ENCODE results near the gene PNLDC1. TPM values are rescaled to one million over a fixed set of nuclear protein-coding genes. Genes with fewer than 3 reads are reported as not detected.
"Not testable (repeated sequence)": the region's sequence is repeated elsewhere in the genome, so short reads cannot be mapped to it uniquely, and the experiment has no call there.

Gene PNLDC1
- total and polyA plus RNA-seq, 5 donors: 0.24 to 0.43 (median 0.31) TPM; not detected in 2

- H3K4me3 ChIP-seq (ENCODE audit: low read length): peak overlapping the region; percentile 40
- WGBS: 58% methylated on average over 29 of the region's 29 CpGs
- H3K27me3 ChIP-seq (ENCODE audit: control insufficient read depth, insufficient read depth): no peaks in the 10 kb centered on the region
- H3K4me1 ChIP-seq (ENCODE audit: control insufficient read depth, insufficient read depth, low read length): no peaks in the 10 kb centered on the region
- intact Hi-C loops (cut with DNase I): no loop called here
- H3K9me3 ChIP-seq (ENCODE audit: control insufficient read depth, low read length): no peaks in the 10 kb centered on the region
- DNase-seq (peak; percentile 51 to 83 (median 59)), ATAC-seq (peak; percentile 63 to 64)
- H3K27ac ChIP-seq (ENCODE audit: low read length): peak overlapping the region; percentile 75
These were observed 36.8 kb downstream of the PNLDC1 start for GRCh38 chr6:159836718-159837490.

- no peak for ATAC-seq
- H3K27ac ChIP-seq (ENCODE audit: low read length): no peak overlapping the region
- intact Hi-C loops (cut with DNase I): no loop called here
- no peaks in the 10 kb centered on the region for H3K9me3 ChIP-seq (ENCODE audit: control insufficient read depth, low read length)
- no peak overlapping the region for H3K4me3 ChIP-seq (ENCODE audit: low read length)
- no peaks in the 10 kb centered on the region for H3K27me3 ChIP-seq (ENCODE audit: control insufficient read depth, insufficient read depth)
- H3K4me1 ChIP-seq (ENCODE audit: control insufficient read depth, insufficient read depth, low read length): no peaks in the 10 kb centered on the region
- WGBS: 75% methylated on average over 8 of the region's 8 CpGs
- no peak for DNase-seq
These were observed 37.4 kb downstream of the PNLDC1 start for GRCh38 chr6:159837511-159837910.

- Histone ChIP-seq H3K4me3 (ENCODE audit: low read length) (no peak overlapping the region), H3K9me3 (ENCODE audit: control insufficient read depth, low read length) (no peaks in the 10 kb centered on the region), H3K27ac (ENCODE audit: low read length) (no peak overlapping the region), H3K27me3 (ENCODE audit: control insufficient read depth, insufficient read depth) (no peaks in the 10 kb centered on the region), H3K4me1 (ENCODE audit: control insufficient read depth, insufficient read depth, low read length) (no peaks in the 10 kb centered on the region)
- DNase-seq: no peak
- WGBS: 86% methylated on average over 7 of the region's 7 CpGs
- no peak for ATAC-seq
- intact Hi-C loops (cut with DNase I): no loop called here
These were observed 38.1 kb downstream of the PNLDC1 start for GRCh38 chr6:159838020-159838744.

GRCh38 chr6:159842035-159842434, 42.0 kb downstream of the PNLDC1 start:
- ATAC-seq (no peak), DNase-seq (no peak)
- Histone ChIP-seq H3K4me1 (ENCODE audit: control insufficient read depth, insufficient read depth, low read length) (no peaks in the 10 kb centered on the region), H3K27ac (ENCODE audit: low read length) (no peak overlapping the region), H3K9me3 (ENCODE audit: control insufficient read depth, low read length) (no peaks in the 10 kb centered on the region), H3K4me3 (ENCODE audit: low read length) (no peak overlapping the region), H3K27me3 (ENCODE audit: control insufficient read depth, insufficient read depth) (no peaks in the 10 kb centered on the region)
- intact Hi-C loops (cut with DNase I): no loop called here
- 77% methylated on average over 4 of the region's 4 CpGs for WGBS

- ATAC-seq (peak in 1 of 2 donors; percentile 16), DNase-seq (no peak)
- H3K9me3 ChIP-seq (ENCODE audit: control insufficient read depth, low read length): no peaks in the 10 kb centered on the region
- H3K4me3 ChIP-seq (ENCODE audit: low read length): no peak overlapping the region
- intact Hi-C loops (cut with DNase I): no loop called here
- 77% methylated on average over 13 of the region's 13 CpGs for WGBS
- H3K4me1 ChIP-seq (ENCODE audit: control insufficient read depth, insufficient read depth, low read length): no peaks in the 10 kb centered on the region
- H3K27ac ChIP-seq (ENCODE audit: low read length): no peak overlapping the region
- H3K27me3 ChIP-seq (ENCODE audit: control insufficient read depth, insufficient read depth): no peaks in the 10 kb centered on the region
These were observed 44.9 kb downstream of the PNLDC1 start for GRCh38 chr6:159844737-159845645.

GRCh38 chr6:159848552-159848951, 48.5 kb downstream of the PNLDC1 start:
- H3K27me3 ChIP-seq (ENCODE audit: control insufficient read depth, insufficient read depth); ATAC-seq; H3K9me3 ChIP-seq (ENCODE audit: control insufficient read depth, low read length); DNase-seq; H3K27ac ChIP-seq (ENCODE audit: low read length); H3K4me1 ChIP-seq (ENCODE audit: control insufficient read depth, insufficient read depth, low read length); intact Hi-C loops (cut with DNase I); H3K4me3 ChIP-seq (ENCODE audit: low read length): not testable (repeated sequence)
- 80% methylated on average over 5 of the region's 5 CpGs for WGBS

GRCh38 chr6:159849851-159850250, 49.8 kb downstream of the PNLDC1 start:
- intact Hi-C loops (cut with DNase I); ATAC-seq; H3K4me3 ChIP-seq (ENCODE audit: low read length); H3K9me3 ChIP-seq (ENCODE audit: control insufficient read depth, low read length); DNase-seq; H3K27ac ChIP-seq (ENCODE audit: low read length); H3K27me3 ChIP-seq (ENCODE audit: control insufficient read depth, insufficient read depth); H3K4me1 ChIP-seq (ENCODE audit: control insufficient read depth, insufficient read depth, low read length): not testable (repeated sequence)
- WGBS: 75% methylated on average over 1 of the region's 1 CpG

- no peak for DNase-seq
- H3K9me3 ChIP-seq (ENCODE audit: control insufficient read depth, low read length): no peaks in the 10 kb centered on the region
- 66% methylated on average over 6 of the region's 6 CpGs for WGBS
- H3K4me3 ChIP-seq (ENCODE audit: low read length): no peak overlapping the region
- H3K27me3 ChIP-seq (ENCODE audit: control insufficient read depth, insufficient read depth): no peaks in the 10 kb centered on the region
- no peaks in the 10 kb centered on the region for H3K4me1 ChIP-seq (ENCODE audit: control insufficient read depth, insufficient read depth, low read length)
- intact Hi-C loops (cut with DNase I): no loop called here
- no peak overlapping the region for H3K27ac ChIP-seq (ENCODE audit: low read length)
- no peak for ATAC-seq
These were observed 52.8 kb downstream of the PNLDC1 start for GRCh38 chr6:159852877-159853276.

- intact Hi-C loops (cut with DNase I): no loop called here
- Histone ChIP-seq H3K4me3 (ENCODE audit: low read length) (no peak overlapping the region), H3K27ac (ENCODE audit: low read length) (no peak overlapping the region), H3K27me3 (ENCODE audit: control insufficient read depth, insufficient read depth) (no peaks in the 10 kb centered on the region), H3K4me1 (ENCODE audit: control insufficient read depth, insufficient read depth, low read length) (no peaks in the 10 kb centered on the region), H3K9me3 (ENCODE audit: control insufficient read depth, low read length) (no peaks in the 10 kb centered on the region)
- no peak for DNase-seq
- peak in 1 of 2 donors; percentile 80 for ATAC-seq
These were observed 53.7 kb downstream of the PNLDC1 start for GRCh38 chr6:159853754-159854153.

- H3K9me3 ChIP-seq (ENCODE audit: control insufficient read depth, low read length): no peaks in the 10 kb centered on the region
- no peak for ATAC-seq
- DNase-seq: no peak
- no peak overlapping the region for H3K4me3 ChIP-seq (ENCODE audit: low read length)
- intact Hi-C loops (cut with DNase I): no loop called here
- no peaks in the 10 kb centered on the region for H3K4me1 ChIP-seq (ENCODE audit: control insufficient read depth, insufficient read depth, low read length)
- 84% methylated on average over 3 of the region's 3 CpGs for WGBS
- H3K27me3 ChIP-seq (ENCODE audit: control insufficient read depth, insufficient read depth): no peaks in the 10 kb centered on the region
- H3K27ac ChIP-seq (ENCODE audit: low read length): no peak overlapping the region
These were observed 54.9 kb downstream of the PNLDC1 start for GRCh38 chr6:159854959-159855358.

- intact Hi-C loops (cut with DNase I): no loop called here
- 92% methylated on average over 1 of the region's 1 CpG for WGBS
- no peaks in the 10 kb centered on the region for H3K27me3 ChIP-seq (ENCODE audit: control insufficient read depth, insufficient read depth)
These were observed 58.2 kb downstream of the PNLDC1 start for GRCh38 chr6:159858259-159858658.

More at GRCh38 chr6:159858259-159858658, 58.2 kb downstream of the PNLDC1 start:
- DNase-seq (no peak), ATAC-seq (no peak)
- Histone ChIP-seq H3K4me3 (ENCODE audit: low read length) (no peak overlapping the region), H3K9me3 (ENCODE audit: control insufficient read depth, low read length) (no peaks in the 10 kb centered on the region), H3K4me1 (ENCODE audit: control insufficient read depth, insufficient read depth, low read length) (no peaks in the 10 kb centered on the region), H3K27ac (ENCODE audit: low read length) (no peak overlapping the region)
